Activated naive CD8-positive, alpha-beta T cell treated with anti-CD3 and anti-CD28 coated beads for 36 hours (primary cell): Measurements from ENCODE around the gene ACLY. TPM values are rescaled to one million over a fixed set of nuclear protein-coding genes. Genes with fewer than 3 reads are reported as not detected.
"Not testable (repeated sequence)": the region's sequence is repeated elsewhere in the genome, so short reads cannot be mapped to it uniquely, and the experiment has no call there.

Experiments used
- DNase-seq: peaks from one replicate; pipeline ENCODE4 v3.0.0; 2021
- H3K27ac Mint-ChIP-seq: one replicate; pipeline ENCODE4 v1.8.0; 2022; ENCODE audit warnings: mild to moderate bottlenecking, moderate library complexity, mixed read lengths
- H3K27me3 Mint-ChIP-seq: one replicate; pipeline ENCODE4 v1.8.0; 2022; ENCODE audit warnings: mild to moderate bottlenecking, mixed read lengths
- H3K36me3 Mint-ChIP-seq: one replicate; pipeline ENCODE4 v1.8.0; 2021; ENCODE audit warnings: mild to moderate bottlenecking, mixed read lengths
- H3K4me1 Mint-ChIP-seq: one replicate; pipeline ENCODE4 v1.8.0; 2021; ENCODE audit warnings: mixed read lengths
- H3K4me3 Mint-ChIP-seq: one replicate; pipeline ENCODE4 v1.8.0; 2022; ENCODE audit warnings: mild to moderate bottlenecking, moderate library complexity, mixed read lengths
- H3K9me3 Mint-ChIP-seq: one replicate; pipeline ENCODE4 v1.8.0; 2022; ENCODE audit warnings: mixed read lengths
- total RNA-seq, 2 experiments: library from RNA; stranded (reverse); gene quantifications; one replicate each; pipeline ENCODE4 v1.2.3, GENCODE V29; 2021

ACLY gene
- total RNA-seq, 2 experiments from 2014 or later: 197 to 202 TPM

GRCh38 chr17:41874293-41874670 lies 44.5 kb downstream of the ACLY start:
- H3K27ac Mint-ChIP-seq, H3K4me3 Mint-ChIP-seq, H3K27me3 Mint-ChIP-seq, H3K9me3 Mint-ChIP-seq, DNase-seq, H3K4me1 Mint-ChIP-seq: not testable (repeated sequence)
- peaks cover 36% of the 10 kb centered on the region for H3K36me3 Mint-ChIP-seq

- no peak for DNase-seq
- no peak overlapping the region for H3K4me3 Mint-ChIP-seq
- peaks cover 10% of the 10 kb centered on the region for H3K4me1 Mint-ChIP-seq
- H3K36me3 Mint-ChIP-seq: peaks cover 35% of the 10 kb centered on the region
- no peak overlapping the region for H3K27ac Mint-ChIP-seq
- no peaks in the 10 kb centered on the region for H3K9me3 Mint-ChIP-seq
- H3K27me3 Mint-ChIP-seq: no peaks in the 10 kb centered on the region
These were observed 45.0 kb downstream of the ACLY start for GRCh38 chr17:41873559-41874292.

GRCh38 chr17:41871789-41872188 lies 47.0 kb downstream of the ACLY start:
- H3K27me3 Mint-ChIP-seq: no peaks in the 10 kb centered on the region
- H3K36me3 Mint-ChIP-seq: peaks cover 26% of the 10 kb centered on the region
- peaks cover 23% of the 10 kb centered on the region for H3K4me1 Mint-ChIP-seq
- no peak overlapping the region for H3K4me3 Mint-ChIP-seq
- no peaks in the 10 kb centered on the region for H3K9me3 Mint-ChIP-seq
- H3K27ac Mint-ChIP-seq: no peak overlapping the region
- DNase-seq: no peak

- Mint-ChIP-seq H3K9me3 (no peaks in the 10 kb centered on the region), H3K27ac (peak overlapping the region; percentile 9), H3K4me3 (no peak overlapping the region), H3K36me3 (peaks cover 27% of the 10 kb centered on the region), H3K4me1 (peaks cover 24% of the 10 kb centered on the region), H3K27me3 (no peaks in the 10 kb centered on the region)
- no peak for DNase-seq
These were observed 48.1 kb downstream of the ACLY start for GRCh38 chr17:41870627-41871026.

- peaks cover 26% of the 10 kb centered on the region for H3K4me1 Mint-ChIP-seq
- peak overlapping the region; percentile 80 for H3K27ac Mint-ChIP-seq
- peaks cover 27% of the 10 kb centered on the region for H3K36me3 Mint-ChIP-seq
- DNase-seq: no peak
- no peak overlapping the region for H3K4me3 Mint-ChIP-seq
- no peaks in the 10 kb centered on the region for H3K9me3 Mint-ChIP-seq
- no peaks in the 10 kb centered on the region for H3K27me3 Mint-ChIP-seq
These were observed 48.7 kb downstream of the ACLY start for GRCh38 chr17:41870097-41870496.

- Mint-ChIP-seq H3K4me3 (no peak overlapping the region), H3K36me3 (peaks cover 27% of the 10 kb centered on the region), H3K4me1 (peaks cover 26% of the 10 kb centered on the region), H3K9me3 (no peaks in the 10 kb centered on the region), H3K27me3 (no peaks in the 10 kb centered on the region), H3K27ac (peak overlapping the region; percentile 80)
- DNase-seq: no peak
These were observed 49.3 kb downstream of the ACLY start for GRCh38 chr17:41869426-41869825.

GRCh38 chr17:41868568-41868967 lies 50.2 kb downstream of the ACLY start:
- Mint-ChIP-seq H3K27me3 (no peaks in the 10 kb centered on the region), H3K36me3 (peaks cover 25% of the 10 kb centered on the region), H3K4me3 (no peak overlapping the region), H3K27ac (peak overlapping the region; percentile 80), H3K4me1 (peaks cover 26% of the 10 kb centered on the region), H3K9me3 (no peaks in the 10 kb centered on the region)
- DNase-seq: no peak

GRCh38 chr17:41865596-41865893 lies 53.2 kb downstream of the ACLY start:
- H3K36me3 Mint-ChIP-seq: peaks cover 15% of the 10 kb centered on the region
- no peaks in the 10 kb centered on the region for H3K27me3 Mint-ChIP-seq
- H3K27ac Mint-ChIP-seq: peak overlapping the region; percentile 79
- H3K9me3 Mint-ChIP-seq: no peaks in the 10 kb centered on the region
- H3K4me1 Mint-ChIP-seq: peaks cover 39% of the 10 kb centered on the region
- no peak overlapping the region for H3K4me3 Mint-ChIP-seq
- no peak for DNase-seq

GRCh38 chr17:41864836-41865595 lies 53.7 kb downstream of the ACLY start, which contains the start of gene KLHL11:
Gene KLHL11, minus strand, starts transcription at chr17:41865423. Its CDS starts 53 bp downstream, at chr17:41865370.
- H3K27ac Mint-ChIP-seq: peak within 1 kb of the TSS; percentile 79
- peaks cover 15% of the 10 kb centered on the region for H3K36me3 Mint-ChIP-seq
- H3K27me3 Mint-ChIP-seq: no peaks in the 10 kb centered on the region
- DNase-seq: peak; percentile 91
- peaks cover 40% of the 10 kb centered on the region for H3K4me1 Mint-ChIP-seq
- no peaks in the 10 kb centered on the region for H3K9me3 Mint-ChIP-seq
- H3K4me3 Mint-ChIP-seq: no peak within 1 kb of the TSS

GRCh38 chr17:41864498-41864835 lies 54.3 kb downstream of the ACLY start:
- H3K27me3 Mint-ChIP-seq: no peaks in the 10 kb centered on the region
- H3K36me3 Mint-ChIP-seq: peaks cover 14% of the 10 kb centered on the region
- H3K4me3 Mint-ChIP-seq: no peak overlapping the region
- H3K27ac Mint-ChIP-seq: no peak overlapping the region
- no peak for DNase-seq
- peaks cover 43% of the 10 kb centered on the region for H3K4me1 Mint-ChIP-seq
- H3K9me3 Mint-ChIP-seq: no peaks in the 10 kb centered on the region

GRCh38 chr17:41863074-41863848 lies 55.5 kb downstream of the ACLY start:
- H3K27me3 Mint-ChIP-seq: no peaks in the 10 kb centered on the region
- peak; percentile 26 for DNase-seq
- peaks cover 9% of the 10 kb centered on the region for H3K36me3 Mint-ChIP-seq
- no peak overlapping the region for H3K27ac Mint-ChIP-seq
- H3K4me3 Mint-ChIP-seq: no peak overlapping the region
- peaks cover 37% of the 10 kb centered on the region for H3K4me1 Mint-ChIP-seq
- no peaks in the 10 kb centered on the region for H3K9me3 Mint-ChIP-seq

GRCh38 chr17:41860254-41860931 lies 58.4 kb downstream of the ACLY start:
- H3K4me1 Mint-ChIP-seq: peaks cover 25% of the 10 kb centered on the region
- no peak overlapping the region for H3K27ac Mint-ChIP-seq
- no peaks in the 10 kb centered on the region for H3K9me3 Mint-ChIP-seq
- no peaks in the 10 kb centered on the region for H3K36me3 Mint-ChIP-seq
- no peaks in the 10 kb centered on the region for H3K27me3 Mint-ChIP-seq
- no peak for DNase-seq
- H3K4me3 Mint-ChIP-seq: no peak overlapping the region

- H3K4me3 Mint-ChIP-seq, H3K27me3 Mint-ChIP-seq, H3K9me3 Mint-ChIP-seq, DNase-seq, H3K27ac Mint-ChIP-seq: not testable (repeated sequence)
- H3K4me1 Mint-ChIP-seq: peaks cover 36% of the 10 kb centered on the region
- peaks cover 16% of the 10 kb centered on the region for H3K36me3 Mint-ChIP-seq
These were observed 67.4 kb downstream of the ACLY start for GRCh38 chr17:41851382-41851781.

GRCh38 chr17:41849251-41849990 lies 69.3 kb downstream of the ACLY start:
- peaks cover 13% of the 10 kb centered on the region for H3K36me3 Mint-ChIP-seq
- no peak overlapping the region for H3K4me3 Mint-ChIP-seq
- H3K27ac Mint-ChIP-seq: no peak overlapping the region
- H3K4me1 Mint-ChIP-seq: peaks cover 32% of the 10 kb centered on the region
- no peak for DNase-seq
- no peaks in the 10 kb centered on the region for H3K27me3 Mint-ChIP-seq
- H3K9me3 Mint-ChIP-seq: no peaks in the 10 kb centered on the region
